Activated CD4-positive, alpha-beta T cell treated with anti-CD3 and anti-CD28 coated beads, Interleukin-2, amount 10 ng/mL, durations not matched to agents 7 days and 5 days (primary cell): ENCODE results near the gene ADAMTS5. TPM values are rescaled to one million over a fixed set of nuclear protein-coding genes. Genes with fewer than 3 reads are reported as not detected.

Experiments
- CTCF ChIA-PET: fragments of 350-600 bp; sonication (Branson Sonifier 250); formaldehyde crosslinking; loops from one replicate; lab custom pipeline; 2021; ENCODE audit warnings: antibody characterized with exemption; lab: Charles Lee
- POLR2A ChIA-PET: fragments of 350-600 bp; sonication (Branson Sonifier 250); formaldehyde crosslinking; loops from one replicate; lab custom pipeline; 2021; ENCODE audit warnings: antibody characterized with exemption; lab: Charles Lee
- DNase-seq: peaks from one replicate; pipeline ENCODE4 v3.0.0-alpha.2; 2020
- H3K27ac Mint-ChIP-seq: one replicate; pipeline ENCODE4 v1.8.0; 2021; ENCODE audit warnings: mild to moderate bottlenecking, moderate library complexity, mixed read lengths
- H3K27me3 Mint-ChIP-seq: one replicate; pipeline ENCODE4 v1.8.0; 2021; ENCODE audit warnings: mixed read lengths
- H3K36me3 Mint-ChIP-seq: one replicate; pipeline ENCODE4 v1.8.0; 2021; ENCODE audit warnings: low read depth, mixed read lengths
- H3K4me1 Mint-ChIP-seq: one replicate; pipeline ENCODE4 v1.8.0; 2021; ENCODE audit warnings: mixed read lengths
- H3K4me3 Mint-ChIP-seq: one replicate; pipeline ENCODE4 v1.8.0; 2021; ENCODE audit warnings: mild to moderate bottlenecking, moderate library complexity, mixed read lengths
- H3K9me3 Mint-ChIP-seq: one replicate; pipeline ENCODE4 v1.8.0; 2021; ENCODE audit warnings: mixed read lengths
- total RNA-seq, 2 experiments: library from RNA; stranded (reverse); gene quantifications; one replicate each; pipeline ENCODE4 v1.2.3, GENCODE V29; 2021

The ADAMTS5 gene
- total RNA-seq, 2 experiments from 2014 or later: not detected

GRCh38 chr21:26962621-26963181 is 4.2 kb downstream of the ADAMTS5 start:
- DNase-seq: no peak
- no peak overlapping the region for H3K27ac Mint-ChIP-seq
- no peaks in the 10 kb centered on the region for H3K9me3 Mint-ChIP-seq
- H3K4me1 Mint-ChIP-seq: no peaks in the 10 kb centered on the region
- CTCF ChIA-PET: no interaction called here
- no peak overlapping the region for H3K4me3 Mint-ChIP-seq
- H3K36me3 Mint-ChIP-seq: no peaks in the 10 kb centered on the region
- H3K27me3 Mint-ChIP-seq: peaks cover 40% of the 10 kb centered on the region
- POLR2A ChIA-PET: no interaction called here

- H3K27ac Mint-ChIP-seq: no peak overlapping the region
- no peaks in the 10 kb centered on the region for H3K36me3 Mint-ChIP-seq
- H3K4me3 Mint-ChIP-seq: no peak overlapping the region
- ChIA-PET CTCF (no interaction called here), POLR2A (no interaction called here)
- no peaks in the 10 kb centered on the region for H3K4me1 Mint-ChIP-seq
- H3K9me3 Mint-ChIP-seq: no peaks in the 10 kb centered on the region
- peaks cover 30% of the 10 kb centered on the region for H3K27me3 Mint-ChIP-seq
- DNase-seq: no peak
Measured at GRCh38 chr21:26961698-26962097, 5.2 kb downstream of the ADAMTS5 start.

DNA sequence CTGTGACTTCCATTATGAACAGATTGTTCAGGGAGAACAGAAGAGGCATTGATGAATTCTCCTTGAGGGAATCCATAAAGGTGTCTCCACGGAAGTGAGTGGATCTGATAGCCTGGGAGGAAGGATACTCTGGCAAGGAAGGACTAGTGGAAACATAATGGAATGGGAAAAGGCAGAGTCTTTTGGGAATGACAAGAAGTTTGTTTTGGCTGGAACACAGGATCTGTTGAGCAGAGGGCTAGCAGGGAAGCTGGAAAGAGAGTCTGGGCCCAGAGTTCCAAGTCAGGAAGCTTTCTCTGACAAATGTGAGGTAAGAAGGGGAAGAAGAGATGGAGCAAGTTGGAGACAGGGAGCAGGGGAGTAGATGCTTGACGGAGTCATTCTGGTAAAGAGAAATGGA is 8.1 kb downstream of the ADAMTS5 start:
- peaks cover 6% of the 10 kb centered on the region for H3K27me3 Mint-ChIP-seq

DNA sequence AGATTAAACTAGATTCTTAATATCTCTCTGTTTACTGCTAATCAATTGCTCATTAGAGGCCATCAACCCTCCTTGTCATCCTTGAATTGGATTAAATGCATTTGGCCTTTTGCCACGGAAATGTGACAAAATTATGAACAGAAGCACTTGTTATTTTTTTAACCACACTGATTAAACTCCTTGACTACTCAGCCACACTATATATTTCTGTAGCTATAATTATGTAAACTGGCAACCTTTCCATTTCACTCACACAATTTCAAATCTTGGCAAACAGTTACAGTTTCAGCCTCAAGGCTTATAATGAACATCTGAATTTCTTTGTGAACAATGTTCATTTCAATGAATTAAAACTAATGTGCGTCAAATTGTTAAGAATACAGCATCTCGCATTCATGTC is 10.1 kb downstream of the ADAMTS5 start:
- CTCF ChIA-PET: no interaction called here
- H3K27me3 Mint-ChIP-seq: peaks cover 1% of the 10 kb centered on the region

More for the DNA sequence above, 8.1 kb downstream of the ADAMTS5 start:
- H3K4me3 Mint-ChIP-seq: no peak overlapping the region
- no peaks in the 10 kb centered on the region for H3K9me3 Mint-ChIP-seq
- H3K27ac Mint-ChIP-seq: no peak overlapping the region
- POLR2A ChIA-PET: no interaction called here
- no peaks in the 10 kb centered on the region for H3K36me3 Mint-ChIP-seq
- CTCF ChIA-PET: interaction anchor here (1.3 kb wide), 1 partner anchor 19 kb away, joined by 3 read pairs; no protein-coding TSS in a partner anchor
- DNase-seq: no peak
- H3K4me1 Mint-ChIP-seq: no peaks in the 10 kb centered on the region

GRCh38 chr21:26956216-26956615 is 10.7 kb downstream of the ADAMTS5 start:
- Mint-ChIP-seq H3K27ac (no peak overlapping the region), H3K9me3 (no peaks in the 10 kb centered on the region), H3K27me3 (no peaks in the 10 kb centered on the region), H3K36me3 (no peaks in the 10 kb centered on the region), H3K4me3 (no peak overlapping the region), H3K4me1 (no peaks in the 10 kb centered on the region)
- CTCF ChIA-PET: no interaction called here
- no peak for DNase-seq
- POLR2A ChIA-PET: no interaction called here

More for the DNA sequence above, 10.1 kb downstream of the ADAMTS5 start:
- DNase-seq: no peak
- no peak overlapping the region for H3K4me3 Mint-ChIP-seq
- no peaks in the 10 kb centered on the region for H3K9me3 Mint-ChIP-seq
- no peaks in the 10 kb centered on the region for H3K36me3 Mint-ChIP-seq
- POLR2A ChIA-PET: no interaction called here
- no peaks in the 10 kb centered on the region for H3K4me1 Mint-ChIP-seq
- H3K27ac Mint-ChIP-seq: no peak overlapping the region

GRCh38 chr21:26954662-26955121 is 12.2 kb downstream of the ADAMTS5 start:
- POLR2A ChIA-PET: no interaction called here
- no peak overlapping the region for H3K4me3 Mint-ChIP-seq

DNA sequence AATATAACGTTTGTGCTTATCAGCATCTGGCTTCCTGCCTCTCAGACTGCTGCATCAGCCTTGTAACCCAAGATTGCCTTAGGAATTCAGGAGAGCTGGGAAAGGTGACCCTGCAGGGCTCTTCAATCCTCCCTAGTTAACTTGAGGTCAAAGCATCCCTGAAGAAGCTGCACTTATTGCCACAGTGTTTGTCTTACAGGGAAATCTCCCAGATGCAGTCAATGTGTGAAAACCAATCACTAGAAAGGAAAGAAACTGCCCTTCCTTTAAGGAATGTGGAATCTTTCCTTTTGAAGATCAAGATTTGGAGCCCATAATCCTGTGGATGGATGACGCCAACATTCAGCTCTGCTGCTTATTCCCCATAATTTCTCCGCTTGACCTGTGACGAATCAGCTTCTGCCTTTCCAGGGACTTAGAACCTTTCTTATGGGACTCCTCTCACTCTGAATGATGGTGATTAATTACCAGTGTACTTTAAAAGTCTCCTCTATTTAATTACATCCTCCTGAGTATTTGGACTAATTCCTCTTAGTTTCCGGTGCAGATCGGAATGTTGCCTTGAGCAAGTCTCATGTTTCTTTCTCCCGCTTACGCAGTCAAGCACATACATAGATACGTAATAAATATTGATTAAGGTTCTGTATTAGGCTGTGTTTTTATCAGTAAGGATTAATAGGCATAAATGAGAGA is 14.4 kb downstream of the ADAMTS5 start:
- Mint-ChIP-seq H3K4me3 (no peak overlapping the region), H3K4me1 (no peaks in the 10 kb centered on the region), H3K9me3 (no peaks in the 10 kb centered on the region), H3K27ac (no peak overlapping the region), H3K27me3 (peaks cover 2% of the 10 kb centered on the region), H3K36me3 (no peaks in the 10 kb centered on the region)
- CTCF ChIA-PET: no interaction called here
- no peak for DNase-seq
- POLR2A ChIA-PET: no interaction called here

More at GRCh38 chr21:26954662-26955121, 12.2 kb downstream of the ADAMTS5 start:
- CTCF ChIA-PET: interaction anchor here (0.6 kb wide), 1 partner anchor 521 kb away, joined by 4 read pairs; no protein-coding TSS in a partner anchor
- DNase-seq: no peak
- H3K4me1 Mint-ChIP-seq: no peaks in the 10 kb centered on the region
- H3K9me3 Mint-ChIP-seq: no peaks in the 10 kb centered on the region
- peaks cover 2% of the 10 kb centered on the region for H3K27me3 Mint-ChIP-seq
- H3K27ac Mint-ChIP-seq: no peak overlapping the region
- H3K36me3 Mint-ChIP-seq: no peaks in the 10 kb centered on the region

- H3K27ac Mint-ChIP-seq: no peak overlapping the region
- no peak for DNase-seq
- ChIA-PET CTCF (no interaction called here), POLR2A (no interaction called here)
- H3K4me3 Mint-ChIP-seq: no peak overlapping the region
- no peaks in the 10 kb centered on the region for H3K36me3 Mint-ChIP-seq
- peaks cover 2% of the 10 kb centered on the region for H3K27me3 Mint-ChIP-seq
- no peaks in the 10 kb centered on the region for H3K9me3 Mint-ChIP-seq
- H3K4me1 Mint-ChIP-seq: no peaks in the 10 kb centered on the region
Measured at GRCh38 chr21:26949830-26950229, 17.1 kb downstream of the ADAMTS5 start.

GRCh38 chr21:26948194-26948593 is 18.7 kb downstream of the ADAMTS5 start:
- ChIA-PET CTCF (interaction anchor here (0.5 kb wide), 1 partner anchor 80 kb away, joined by 3 read pairs; no protein-coding TSS in a partner anchor), POLR2A (no interaction called here)
- Mint-ChIP-seq H3K4me3 (no peak overlapping the region), H3K36me3 (no peaks in the 10 kb centered on the region), H3K9me3 (no peaks in the 10 kb centered on the region), H3K27ac (no peak overlapping the region), H3K27me3 (peaks cover 2% of the 10 kb centered on the region), H3K4me1 (no peaks in the 10 kb centered on the region)
- no peak for DNase-seq

GRCh38 chr21:26946744-26947446 is 20.0 kb downstream of the ADAMTS5 start:
- Mint-ChIP-seq H3K4me1 (no peaks in the 10 kb centered on the region), H3K4me3 (no peak overlapping the region), H3K27ac (no peak overlapping the region), H3K27me3 (peaks cover 2% of the 10 kb centered on the region), H3K9me3 (no peaks in the 10 kb centered on the region), H3K36me3 (no peaks in the 10 kb centered on the region)
- ChIA-PET CTCF (interaction anchor here (0.7 kb wide), 1 partner anchor 1457 kb away, joined by 4 read pairs; no protein-coding TSS in a partner anchor), POLR2A (interaction anchor here (0.6 kb wide), 1 partner anchor 131 kb away, joined by 3 read pairs; no protein-coding TSS in a partner anchor)
- no peak for DNase-seq

- POLR2A ChIA-PET: no interaction called here
- Mint-ChIP-seq H3K4me1 (no peaks in the 10 kb centered on the region), H3K36me3 (no peaks in the 10 kb centered on the region), H3K4me3 (no peak overlapping the region), H3K9me3 (no peaks in the 10 kb centered on the region), H3K27ac (no peak overlapping the region), H3K27me3 (peaks cover 2% of the 10 kb centered on the region)
- CTCF ChIA-PET: no interaction called here
- no peak for DNase-seq
Measured at GRCh38 chr21:26945916-26946675, 20.8 kb downstream of the ADAMTS5 start.

DNA sequence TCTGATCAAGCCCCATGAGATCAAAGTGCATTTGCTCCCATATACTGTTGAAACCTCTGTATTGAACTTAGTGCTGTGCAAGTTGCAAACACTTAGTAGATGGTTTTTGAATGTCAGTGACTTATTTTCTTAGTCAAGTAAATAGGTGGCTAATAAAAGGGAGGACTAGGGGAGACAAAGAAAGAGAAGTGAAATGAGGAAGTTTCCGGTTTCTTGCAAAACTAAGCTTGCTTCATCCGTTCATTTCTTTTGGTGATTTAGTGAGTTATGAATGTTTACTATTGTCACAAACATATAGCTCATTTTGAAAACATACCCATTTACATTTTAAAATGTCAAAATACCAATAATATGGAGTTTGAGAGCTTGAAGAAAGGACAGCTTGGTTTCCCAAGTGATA is 23.0 kb downstream of the ADAMTS5 start:
- Mint-ChIP-seq H3K27me3 (no peaks in the 10 kb centered on the region), H3K36me3 (no peaks in the 10 kb centered on the region), H3K4me3 (no peak overlapping the region), H3K4me1 (no peaks in the 10 kb centered on the region), H3K9me3 (no peaks in the 10 kb centered on the region), H3K27ac (no peak overlapping the region)
- ChIA-PET POLR2A (no interaction called here), CTCF (no interaction called here)
- DNase-seq: no peak
